NCI-H1092 (cell line): ENCODE data around the gene BCAP31.

Experiments used
- DNase-seq: peaks from one replicate; lab custom pipeline; 2025; lab: John Stamatoyannopoulos, UW

BCAP31 gene

DNA sequence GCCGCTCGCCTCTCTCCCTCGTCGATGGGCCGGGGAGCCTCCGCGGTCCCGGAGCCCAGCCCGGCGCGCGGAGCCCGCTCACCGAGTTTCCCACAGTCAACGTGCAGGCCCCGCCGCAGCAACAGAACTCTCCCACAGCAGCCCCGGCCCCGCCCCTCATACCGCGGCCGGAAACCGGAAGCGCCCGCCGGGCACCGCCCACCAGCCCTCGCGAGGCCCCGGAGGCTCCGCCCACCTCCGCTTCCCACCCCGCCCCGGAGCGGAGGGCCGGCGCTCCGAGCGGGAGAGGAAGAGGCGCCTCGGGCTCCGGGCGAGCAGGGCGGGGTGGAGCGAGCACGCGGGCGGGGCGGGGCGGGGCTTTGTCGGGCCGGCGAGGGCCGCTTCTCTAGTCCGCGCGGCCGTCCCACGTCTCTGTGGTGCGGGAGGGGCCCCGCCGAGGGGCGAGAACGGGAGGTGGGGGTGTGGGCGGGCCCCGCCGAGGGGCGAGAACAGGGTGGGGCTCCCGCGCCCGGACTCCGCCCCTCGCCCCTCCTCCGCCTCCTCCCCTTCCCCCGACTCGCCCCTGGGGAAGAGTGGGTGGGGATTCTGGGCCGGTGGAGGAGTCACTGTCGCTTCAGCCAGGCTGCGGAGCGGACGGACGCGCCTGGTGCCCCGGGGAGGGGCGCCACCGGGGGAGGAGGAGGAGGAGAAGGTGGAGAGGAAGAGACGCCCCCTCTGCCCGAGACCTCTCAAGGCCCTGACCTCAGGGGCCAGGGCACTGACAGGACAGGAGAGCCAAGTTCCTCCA lies at the start of gene BCAP31, which contains the start of gene ABCD1:
Gene BCAP31 (minus strand): TSS at position 136 of the 787 bp plus-strand sequence. CDS start 1,143 bp downstream, outside the sequence.
Gene ABCD1 (plus strand): TSS at position 605 of the 787 bp plus-strand sequence. CDS start 411 bp downstream, outside the sequence.
- peak; percentile 87 for DNase-seq

DNA sequence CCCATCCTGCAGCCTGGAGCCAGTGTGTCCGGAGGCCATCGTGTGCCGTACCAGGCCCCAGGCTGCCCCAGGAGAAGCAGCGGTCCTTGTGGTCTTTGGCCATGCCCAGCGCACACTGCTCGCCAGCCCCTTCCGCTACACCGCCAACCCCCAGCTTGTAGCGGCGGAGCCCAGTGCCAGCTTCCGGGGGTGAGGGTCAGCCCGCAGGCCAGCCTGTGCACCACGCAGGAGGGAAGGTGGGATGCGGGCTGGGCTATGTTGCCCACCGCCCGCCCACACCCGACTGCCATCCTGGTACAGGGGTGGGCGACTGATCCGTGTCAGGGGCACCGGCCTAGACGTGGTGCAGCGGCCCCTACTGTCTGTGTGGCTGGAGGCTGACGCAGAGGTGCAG lies 49.0 kb upstream of the BCAP31 start:
- DNase-seq: no peak

DNA sequence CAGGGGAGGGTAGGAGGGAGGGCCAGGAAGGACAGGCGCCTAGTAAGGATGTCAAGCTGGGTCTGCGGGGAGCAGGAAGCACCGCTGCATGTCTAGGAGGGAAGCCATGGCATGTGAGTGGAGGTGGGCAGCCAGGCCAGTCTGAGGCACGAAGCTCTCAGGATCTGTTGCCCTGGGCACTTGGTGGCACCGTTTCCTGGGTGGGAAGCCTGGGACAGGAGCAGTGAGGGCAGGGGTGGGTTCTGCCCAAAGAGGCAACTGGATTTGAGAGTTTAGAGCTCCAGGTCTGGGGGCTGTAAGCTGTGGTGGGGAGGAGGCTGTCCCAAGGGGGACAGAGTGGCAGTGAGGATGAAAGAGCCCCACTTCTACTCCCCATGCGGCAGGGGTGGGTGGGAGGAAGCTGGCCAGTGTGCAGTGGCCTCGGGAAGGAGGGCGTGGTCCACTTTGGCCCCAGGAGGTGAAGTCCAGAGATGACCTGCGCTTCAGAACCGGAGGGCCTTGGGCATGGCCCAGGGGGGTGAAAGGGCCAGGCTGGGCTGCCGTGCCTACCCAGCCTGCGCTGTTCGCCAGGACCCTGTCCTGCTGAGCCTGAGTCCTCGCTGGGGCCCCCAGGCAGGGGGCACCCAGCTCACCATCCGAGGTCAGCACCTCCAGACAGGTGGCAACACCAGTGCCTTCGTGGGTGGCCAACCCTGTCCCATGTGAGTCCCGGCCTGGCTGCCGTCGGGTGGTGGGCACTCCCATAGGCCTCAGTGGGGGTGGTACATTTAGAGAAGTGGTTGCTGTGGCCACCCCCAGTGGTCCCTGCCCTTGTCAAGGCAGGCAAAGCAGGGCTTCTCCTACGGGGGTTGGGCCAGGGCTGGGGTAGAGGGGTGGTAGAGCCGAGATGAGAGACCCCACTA lies 48.4 kb upstream of the BCAP31 start:
- no peak for DNase-seq

DNA sequence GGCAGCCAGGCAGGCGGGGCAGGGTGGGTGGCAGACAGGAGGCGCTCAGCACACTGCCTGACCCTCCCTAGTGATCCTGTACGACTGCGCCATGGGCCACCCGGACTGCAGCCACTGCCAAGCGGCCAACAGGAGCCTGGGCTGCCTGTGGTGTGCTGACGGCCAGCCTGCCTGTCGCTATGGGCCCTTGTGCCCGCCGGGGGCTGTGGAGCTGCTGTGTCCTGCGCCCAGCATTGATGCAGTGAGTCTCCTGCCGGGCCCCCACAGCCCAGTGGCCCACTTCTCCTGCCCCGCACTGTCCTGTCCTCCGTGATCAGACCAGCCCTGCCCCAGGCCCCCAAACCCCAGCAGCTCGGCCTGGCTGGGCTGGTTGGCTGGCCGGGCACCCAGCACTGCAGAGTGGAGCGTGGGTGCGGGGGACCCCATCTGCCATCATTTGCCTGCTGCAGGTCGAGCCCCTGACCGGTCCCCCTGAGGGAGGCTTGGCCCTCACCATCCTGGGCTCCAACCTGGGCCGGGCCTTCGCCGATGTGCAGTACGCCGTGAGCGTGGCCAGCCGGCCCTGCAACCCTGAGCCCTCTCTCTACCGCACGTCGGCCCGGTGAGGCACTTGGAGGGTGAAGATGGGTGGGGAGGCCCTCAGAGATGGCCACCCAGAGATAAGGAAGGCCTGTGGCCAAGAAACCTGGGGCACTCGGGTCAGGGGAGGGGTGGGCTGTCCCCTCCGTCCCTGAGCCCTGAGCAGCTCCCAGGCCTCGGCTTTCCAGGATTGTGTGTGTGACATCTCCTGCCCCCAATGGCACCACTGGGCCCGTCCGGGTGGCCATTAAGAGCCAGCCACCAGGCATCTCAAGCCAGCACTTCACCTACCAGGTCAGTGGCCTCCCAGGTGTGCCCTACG lies 47.5 kb upstream of the BCAP31 start:
- DNase-seq: no peak

DNA sequence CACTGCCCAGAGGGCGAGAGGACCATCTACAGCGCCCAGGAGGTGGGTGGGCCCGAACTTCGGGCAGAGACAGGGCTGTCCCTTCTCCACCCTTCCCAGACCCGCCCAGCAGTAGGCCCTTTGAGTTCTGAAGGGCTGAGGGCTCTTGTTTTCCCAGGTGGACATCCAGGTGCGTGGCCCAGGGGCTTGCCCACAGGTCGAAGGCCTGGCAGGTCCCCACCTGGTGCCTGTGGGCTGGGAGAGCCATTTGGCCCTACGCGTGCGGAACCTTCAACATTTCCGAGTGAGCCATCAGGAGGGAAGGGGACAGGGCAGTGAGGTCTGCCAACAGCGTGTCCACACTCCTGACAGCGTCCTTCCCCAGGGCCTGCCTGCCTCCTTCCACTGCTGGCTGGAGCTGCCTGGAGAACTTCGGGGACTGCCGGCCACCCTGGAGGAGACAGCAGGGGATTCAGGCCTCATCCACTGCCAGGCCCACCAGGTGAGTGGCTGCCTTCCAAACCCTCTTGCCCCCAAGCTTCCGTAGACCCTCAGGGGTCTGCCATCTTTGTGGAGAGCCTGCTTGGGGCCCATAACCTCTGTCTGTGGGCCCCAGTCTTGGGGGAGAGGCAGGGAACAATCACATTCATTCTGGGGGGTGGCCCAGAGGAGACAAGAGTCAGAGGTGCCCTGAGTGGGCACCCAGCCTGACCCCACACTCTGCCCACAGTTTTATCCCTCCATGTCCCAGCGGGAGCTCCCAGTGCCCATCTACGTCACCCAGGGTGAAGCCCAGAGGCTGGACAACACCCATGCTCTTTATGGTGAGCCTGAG lies 46.6 kb upstream of the BCAP31 start:
- no peak for DNase-seq

DNA sequence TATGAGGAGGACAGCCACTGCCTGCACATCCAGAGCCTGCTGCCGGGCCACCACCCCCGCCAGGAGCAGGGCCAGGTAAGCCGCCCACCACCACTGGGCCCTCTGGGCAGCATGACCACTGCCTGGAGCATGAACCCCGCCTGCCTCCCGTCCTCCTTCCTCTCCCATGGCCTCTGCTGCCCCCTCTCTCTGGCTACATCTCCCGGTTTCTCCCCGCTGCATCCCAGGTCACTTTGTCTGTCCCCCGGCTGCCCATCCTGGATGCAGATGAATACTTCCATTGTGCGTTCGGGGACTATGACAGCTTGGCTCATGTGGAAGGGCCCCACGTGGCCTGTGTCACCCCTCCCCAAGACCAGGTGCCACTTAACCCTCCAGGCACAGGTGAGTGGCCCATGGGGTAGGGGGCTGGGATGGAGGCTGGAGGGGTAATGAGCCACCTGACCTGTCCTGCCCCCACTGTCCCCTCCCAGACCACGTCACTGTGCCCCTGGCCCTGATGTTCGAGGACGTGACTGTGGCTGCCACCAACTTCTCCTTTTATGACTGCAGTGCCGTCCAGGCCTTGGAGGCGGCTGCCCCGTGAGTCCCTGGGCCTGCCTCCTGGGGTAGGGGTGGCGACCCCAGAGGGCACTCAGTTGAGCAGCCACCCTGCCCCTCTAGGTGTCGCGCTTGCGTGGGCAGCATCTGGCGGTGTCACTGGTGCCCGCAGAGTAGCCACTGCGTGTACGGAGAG lies 45.8 kb upstream of the BCAP31 start:
- no peak for DNase-seq

DNA sequence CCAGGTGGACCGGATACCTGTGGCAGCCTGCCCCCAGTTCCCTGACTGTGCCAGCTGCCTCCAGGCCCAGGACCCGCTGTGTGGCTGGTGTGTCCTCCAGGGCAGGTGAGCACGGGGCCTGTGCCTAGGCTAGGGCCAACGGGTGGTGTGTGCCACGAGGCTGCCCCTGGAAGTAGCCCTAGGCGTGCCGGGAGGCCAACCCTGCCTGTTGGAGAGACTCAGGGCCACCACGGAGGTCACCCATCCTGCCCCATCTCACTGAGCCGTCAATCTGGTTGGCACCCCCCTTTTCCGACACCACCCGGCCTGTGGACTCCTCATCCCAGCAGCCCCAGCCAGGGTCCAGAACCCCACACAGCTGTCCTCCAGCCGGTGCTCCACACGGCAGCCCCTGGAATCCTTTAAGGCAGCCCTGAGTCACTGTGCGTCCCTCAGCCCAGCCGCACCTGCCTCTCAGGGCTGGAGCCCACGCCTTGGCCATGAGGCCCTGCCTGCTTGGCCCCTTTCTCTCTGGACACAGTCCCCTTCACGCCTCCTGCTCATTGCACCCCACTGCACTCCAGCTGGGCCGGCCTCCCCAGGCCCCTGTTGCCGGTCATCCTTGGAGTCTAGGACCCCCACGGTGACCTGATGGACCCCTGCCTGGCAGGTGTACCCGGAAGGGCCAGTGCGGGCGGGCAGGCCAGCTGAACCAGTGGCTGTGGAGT lies 45.1 kb upstream of the BCAP31 start:
- no peak for DNase-seq

DNA sequence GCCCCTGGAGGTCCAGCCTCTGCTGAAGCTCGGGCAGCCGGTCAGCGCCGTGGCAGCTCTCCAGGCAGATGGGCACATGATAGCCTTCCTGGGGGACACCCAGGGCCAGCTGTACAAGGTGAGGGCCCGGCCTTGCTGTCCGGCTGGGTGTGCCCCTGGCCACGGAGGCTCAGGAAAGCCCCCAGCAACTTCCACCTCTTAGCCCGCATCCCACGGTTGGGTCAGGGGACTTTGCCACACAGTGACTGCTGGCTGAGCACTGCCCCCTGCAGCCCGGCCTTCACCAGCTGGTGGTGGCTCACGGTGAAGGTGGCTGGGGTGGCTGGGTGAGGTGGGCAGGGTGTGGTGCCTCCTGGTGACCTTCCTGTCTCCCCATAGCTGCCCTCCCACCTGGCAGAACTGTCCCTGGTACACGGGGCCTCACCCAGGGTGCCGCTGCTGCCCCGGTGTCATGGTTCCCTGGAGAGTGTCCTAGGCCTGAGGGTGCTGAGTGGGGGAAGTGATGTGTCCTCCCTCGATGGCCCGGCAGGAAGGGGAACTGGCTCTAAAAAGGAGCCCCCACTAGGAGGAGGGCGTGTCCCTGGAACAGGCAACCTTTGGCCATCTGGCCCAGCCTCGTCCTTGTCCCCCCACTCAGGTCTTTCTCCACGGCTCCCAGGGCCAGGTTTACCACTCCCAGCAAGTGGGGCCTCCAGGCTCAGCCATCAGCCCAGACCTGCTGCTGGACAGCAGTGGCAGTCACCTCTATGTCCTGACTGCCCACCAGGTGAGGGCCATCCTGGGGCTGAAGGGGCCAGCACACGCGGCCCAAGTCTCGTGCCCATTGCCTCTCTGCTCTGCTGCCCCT lies 44.3 kb upstream of the BCAP31 start:
- no peak for DNase-seq

DNA sequence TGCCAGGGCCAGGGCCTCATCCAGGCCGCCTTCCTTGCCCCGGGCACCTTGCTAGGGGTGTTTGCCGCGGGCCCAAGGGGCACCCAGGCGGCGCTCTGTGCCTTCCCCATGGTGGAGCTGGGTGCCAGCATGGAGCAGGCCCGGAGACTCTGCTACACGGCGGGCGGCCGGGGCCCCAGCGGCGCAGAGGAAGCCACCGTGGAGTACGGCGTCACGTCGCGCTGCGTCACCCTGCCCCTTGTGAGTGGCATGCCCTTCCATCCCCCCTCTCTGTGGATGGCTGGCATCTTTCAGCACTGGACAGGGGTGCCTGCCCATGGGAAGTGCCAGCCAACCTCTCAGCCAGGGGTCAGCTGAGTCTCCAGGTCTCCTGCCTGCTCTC lies 43.5 kb upstream of the BCAP31 start:
- no peak for DNase-seq

DNA sequence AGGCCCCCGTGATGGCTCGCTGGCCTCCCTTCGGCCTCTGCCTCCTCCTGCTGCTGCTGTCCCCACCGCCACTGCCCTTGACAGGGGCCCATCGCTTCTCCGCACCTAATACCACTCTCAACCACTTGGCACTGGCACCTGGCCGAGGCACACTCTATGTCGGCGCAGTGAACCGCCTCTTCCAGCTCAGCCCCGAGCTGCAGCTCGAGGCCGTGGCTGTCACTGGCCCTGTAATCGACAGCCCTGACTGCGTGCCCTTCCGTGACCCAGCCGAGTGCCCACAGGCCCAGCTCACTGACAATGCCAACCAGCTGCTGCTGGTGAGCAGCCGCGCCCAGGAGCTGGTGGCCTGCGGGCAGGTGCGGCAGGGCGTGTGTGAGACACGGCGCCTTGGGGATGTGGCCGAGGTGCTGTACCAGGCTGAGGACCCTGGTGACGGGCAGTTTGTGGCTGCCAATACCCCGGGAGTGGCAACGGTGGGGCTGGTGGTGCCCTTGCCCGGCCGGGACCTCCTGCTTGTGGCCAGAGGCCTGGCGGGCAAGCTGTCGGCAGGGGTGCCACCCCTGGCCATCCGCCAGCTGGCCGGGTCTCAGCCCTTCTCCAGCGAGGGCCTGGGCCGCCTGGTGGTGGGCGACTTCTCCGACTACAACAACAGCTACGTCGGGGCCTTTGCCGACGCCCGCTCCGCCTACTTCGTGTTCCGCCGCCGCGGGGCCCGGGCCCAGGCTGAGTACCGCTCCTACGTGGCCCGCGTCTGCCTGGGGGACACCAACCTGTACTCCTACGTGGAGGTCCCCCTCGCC lies 42.9 kb upstream of the BCAP31 start:
- DNase-seq: peak; percentile 73

DNA sequence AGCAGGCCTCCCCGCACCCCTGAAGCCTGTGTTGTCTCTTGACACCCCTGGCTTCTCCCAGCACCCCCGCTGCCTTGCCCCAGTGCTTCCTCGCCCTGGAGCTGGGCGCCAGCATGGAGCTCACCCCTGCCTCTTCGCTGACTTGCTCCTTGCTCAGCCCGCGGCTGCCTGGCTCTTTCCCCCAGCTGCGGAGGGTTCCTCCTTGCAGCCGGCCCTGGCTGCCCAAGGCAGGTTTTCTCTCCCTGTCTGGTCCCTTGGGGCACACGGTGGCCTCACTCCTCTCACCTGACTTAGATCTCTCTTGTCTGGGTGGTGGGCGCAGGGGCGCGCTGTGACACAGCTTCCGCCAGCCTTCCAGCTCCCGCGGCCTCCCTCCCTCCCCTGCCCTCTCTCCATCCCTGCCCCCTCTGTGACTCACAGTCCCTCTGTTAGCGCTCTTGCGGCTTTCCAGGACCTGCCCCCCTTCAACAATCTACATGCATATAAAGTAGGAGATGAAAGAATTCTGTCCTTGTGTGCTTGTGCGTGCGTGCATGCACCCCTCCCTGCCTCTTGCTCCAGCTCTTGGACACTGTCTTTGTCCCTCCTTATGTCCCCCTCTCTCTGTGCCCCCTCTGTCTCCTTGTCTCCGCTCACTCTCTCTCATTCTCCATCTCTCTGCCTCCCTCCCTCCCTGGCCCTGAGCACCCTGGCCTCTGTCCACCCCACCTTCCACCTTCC lies 42.1 kb upstream of the BCAP31 start:
- peak; percentile 48 for DNase-seq

DNA sequence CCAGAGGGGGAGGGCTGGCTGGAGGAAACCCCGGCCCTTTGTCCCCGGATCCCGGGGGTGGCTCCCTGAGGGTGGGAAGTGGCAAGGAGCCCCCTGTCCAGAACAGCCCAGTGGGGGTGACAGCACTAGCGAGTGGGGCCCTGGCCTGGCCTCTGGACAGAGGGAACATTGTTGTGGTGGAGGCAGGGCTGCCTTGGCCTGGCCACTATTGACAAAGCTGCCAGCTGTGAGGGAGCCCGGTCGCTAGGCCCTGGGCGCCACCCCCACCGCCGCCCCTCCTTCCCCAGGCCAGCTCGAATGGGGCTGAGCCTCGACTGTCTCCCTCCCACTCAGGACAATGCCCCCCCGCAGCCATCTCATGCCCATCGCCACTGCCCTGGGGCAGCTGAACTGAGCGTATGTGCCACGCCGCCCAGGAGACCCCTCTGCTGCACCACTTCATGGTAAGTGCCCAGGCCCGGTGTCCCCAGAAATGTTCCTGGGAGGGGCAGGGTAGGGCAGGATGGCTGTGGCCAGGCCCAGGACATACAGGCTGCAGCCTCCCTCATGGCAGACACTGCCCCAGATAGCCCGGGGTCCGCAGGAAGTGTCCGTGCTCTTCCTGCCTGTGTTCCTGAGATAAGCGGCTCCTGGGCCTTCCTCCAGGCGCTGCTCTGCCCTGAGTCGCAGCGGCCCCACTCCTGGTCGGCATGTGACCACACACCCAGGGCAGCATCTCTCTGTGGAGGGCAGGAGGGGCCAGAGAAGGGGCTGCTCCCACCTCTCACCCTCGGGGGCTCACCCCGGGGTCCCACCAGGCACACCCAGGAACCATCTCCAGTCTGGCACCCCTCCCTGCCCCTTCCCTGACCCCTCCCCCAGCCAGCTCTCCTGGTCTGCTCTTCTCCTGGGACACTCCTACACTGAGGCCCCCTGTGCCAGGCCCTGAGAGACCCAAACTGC lies 41.2 kb upstream of the BCAP31 start:
- peak; percentile 6 for DNase-seq

DNA sequence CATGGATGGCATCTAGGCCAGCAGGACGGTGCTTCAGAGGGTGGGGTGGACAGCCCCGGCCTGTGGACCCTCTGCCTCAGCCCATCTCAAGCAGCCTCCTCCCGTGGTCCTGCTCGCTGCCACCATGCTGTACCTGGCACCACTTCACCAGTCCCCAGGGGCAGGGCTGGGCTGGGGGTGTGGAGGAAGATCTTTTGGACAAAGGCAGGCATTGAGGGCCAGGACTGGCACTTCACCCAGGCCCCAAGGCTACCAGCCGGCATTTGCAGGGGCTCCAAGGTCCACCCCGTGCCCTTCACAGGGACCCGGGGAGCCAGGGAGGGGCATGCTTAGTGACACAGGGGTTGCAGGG lies 40.6 kb upstream of the BCAP31 start:
- no peak for DNase-seq

DNA sequence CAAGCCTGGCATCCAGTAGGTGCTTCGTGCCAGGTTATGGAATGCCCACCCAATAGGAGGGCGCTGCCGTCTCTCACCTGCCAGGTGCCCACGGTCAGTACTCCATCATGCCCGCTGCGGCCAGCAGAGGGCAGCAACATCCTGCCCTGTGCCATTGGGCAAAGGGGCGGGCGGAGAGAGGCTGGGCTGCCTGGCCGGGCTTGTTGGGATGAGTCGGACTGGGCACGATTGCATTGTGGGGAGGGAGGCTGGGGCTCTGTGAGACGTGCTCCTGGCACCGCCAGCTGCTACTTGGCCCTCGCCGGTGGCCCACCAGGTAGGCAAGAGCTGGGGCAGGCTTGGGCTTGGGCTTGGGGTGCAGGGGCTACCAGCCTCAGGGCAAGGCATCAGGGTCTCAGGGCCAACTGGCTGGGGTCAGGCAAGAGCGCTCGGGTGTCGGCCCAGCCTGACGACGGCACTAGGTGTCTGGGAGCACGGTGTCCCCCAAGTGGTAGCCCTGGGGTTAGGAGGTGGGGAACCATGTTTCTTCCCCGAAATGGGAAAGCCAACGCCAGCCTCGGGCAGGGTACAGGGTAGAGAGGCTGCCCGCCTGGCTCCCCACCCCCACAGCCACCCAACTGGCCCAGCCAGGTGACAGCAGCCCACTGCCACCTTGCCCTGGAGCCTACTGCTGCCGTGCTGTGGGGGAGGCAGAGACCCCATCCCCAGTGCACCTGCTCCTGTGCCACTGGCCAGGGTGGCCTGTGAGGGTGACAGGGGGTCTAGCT lies 40.0 kb upstream of the BCAP31 start, which contains the start of gene PLXNB3:
Gene PLXNB3 (plus strand): TSS at position 261 of the 767 bp plus-strand sequence. CDS start 1,287 bp downstream, outside the sequence.
- peak; percentile 69 for DNase-seq

DNA sequence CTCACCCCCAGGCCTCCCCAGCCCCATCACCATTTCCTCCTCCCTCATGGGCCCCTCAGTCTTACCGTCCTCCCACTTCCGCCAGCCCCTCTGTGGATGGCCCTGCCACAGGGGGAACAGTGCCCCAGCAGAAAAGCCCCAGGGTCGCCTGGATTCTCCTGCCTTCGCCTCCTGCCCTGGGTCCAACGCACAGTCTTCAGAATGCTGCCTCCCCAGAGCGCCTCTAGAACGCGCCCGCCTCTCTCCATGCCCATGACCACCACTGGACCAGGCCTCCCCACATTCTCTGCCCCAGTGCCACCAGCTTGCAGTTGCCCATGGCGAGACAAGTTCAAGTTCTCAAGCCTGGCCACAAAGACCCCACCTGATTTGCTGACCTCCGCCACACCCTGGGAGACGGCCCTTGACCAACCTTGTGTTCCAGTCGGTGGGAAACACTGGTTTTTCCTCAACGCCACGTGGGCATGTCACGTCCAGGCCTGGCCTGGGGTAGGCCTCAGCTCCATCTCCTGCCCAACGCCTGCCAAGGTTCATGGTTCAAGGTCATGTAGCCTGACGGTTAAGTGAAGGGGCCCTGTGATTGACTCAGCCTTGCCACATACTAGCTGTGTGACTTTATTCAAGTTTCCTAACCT lies 39.2 kb upstream of the BCAP31 start:
- DNase-seq: no peak
